ENCODE results near the gene U2SURP. TPM values are rescaled to one million over a fixed set of nuclear protein-coding genes. Genes with fewer than 3 reads are reported as not detected.
A peak's percentile ranks its signal among the peaks of the same experiment; 100 is the strongest.

Gene U2SURP
- total RNA-seq, 1 experiment from 2014 or later: 168 TPM

- WGBS (ENCODE audit: extremely low coverage, insufficient read length, low lambda C conversion rate): no CpG with 5 or more reads among the region's 4 CpGs
- Histone ChIP-seq H2BK12ac (ENCODE audit: insufficient read length, low read depth, low read length) (no peak overlapping the region), H3K14ac (ENCODE audit: insufficient read depth, low read length) (no peak overlapping the region), H3K4me1 (ENCODE audit: insufficient read depth, low read length) (peaks cover 5% of the 10 kb centered on the region), H2BK15ac (ENCODE audit: low read depth, low read length) (no peak overlapping the region), H3T11ph (ENCODE audit: low read length) (no peak overlapping the region), H3K4me2 (ENCODE audit: insufficient read depth, insufficient read length, low read length) (no peak overlapping the region), H2BK5ac (ENCODE audit: insufficient read length, low read length) (no peak overlapping the region), H4K5ac (ENCODE audit: insufficient read length, low read depth, low read length) (no peak overlapping the region), H4K91ac (ENCODE audit: insufficient read length, low read depth, low read length) (no peak overlapping the region), H3K9ac (ENCODE audit: extremely low read depth, insufficient read length, low read length) (no peak overlapping the region), H4K20me1 (ENCODE audit: control insufficient read depth, insufficient read depth, insufficient read length) (no peaks in the 10 kb centered on the region), H3K27ac (ENCODE audit: insufficient read length, low read depth, low read length) (peak overlapping the region; percentile 27), H3K23ac (ENCODE audit: insufficient read length, low read depth, low read length) (no peak overlapping the region), H2AFZ (ENCODE audit: low read length) (no peak overlapping the region), H3K79me1 (ENCODE audit: insufficient read depth, low read depth, low read length, poor library complexity, severe bottlenecking) (no peaks in the 10 kb centered on the region), H4K8ac (replicated peaks; ENCODE audit: insufficient read length, low read depth, low read length) (no peak overlapping the region), H3K79me2 (ENCODE audit: insufficient read depth, low read length) (no peaks in the 10 kb centered on the region), H3K23me2 (ENCODE audit: insufficient read length, low read depth, low read length, poor library complexity, severe bottlenecking) (no peaks in the 10 kb centered on the region), H3K27me3 (ENCODE audit: insufficient read depth, low read length) (no peaks in the 10 kb centered on the region), H2AK5ac (ENCODE audit: insufficient read length, low read length) (no peak overlapping the region), H3K4ac (ENCODE audit: low read depth, low read length) (no peak overlapping the region), H3K9me3 (ENCODE audit: control insufficient read depth, low read depth, low read length) (no peaks in the 10 kb centered on the region), H2BK20ac (ENCODE audit: low read depth, low read length, poor library complexity, severe bottlenecking) (no peak overlapping the region), H3K56ac (ENCODE audit: insufficient read length, low read depth, low read length) (no peak overlapping the region), H2BK120ac (ENCODE audit: low read depth, low read length, poor library complexity, severe bottlenecking) (no peak overlapping the region), H3K18ac (ENCODE audit: insufficient read length, low read depth, low read length) (no peak overlapping the region)
- Mint-ChIP-seq H3K36me3 (ENCODE audit: insufficient read depth in 1 of 3, low read depth in 3 of 3) (peaks cover 0 to 6% (median 1%) of the 10 kb centered on the region in 3 experiments; a peak in 4 of 7 replicates), H3K4me3 (no peak overlapping the region), H3K4me1 (peaks cover 11 to 16% of the 10 kb centered on the region in 2 experiments), H3K27ac (no peak overlapping the region), H3K27me3 (ENCODE audit: low read depth) (no peaks in the 10 kb centered on the region), H3K9me3 (no peaks in the 10 kb centered on the region)
- DNase-seq: no peak
- TF ChIP-seq CTCF (conservative IDR thresholded peaks at IDR 0.05): no peak
Measured at GRCh38 chr3:143066033-143066432, 64.7 kb downstream of the U2SURP start.

All from H9 (cell line).